Tibial nerve (tissue), 4 donors: ENCODE measurements around the gene FTSJ3. TPM values are rescaled to one million over a fixed set of nuclear protein-coding genes. Genes with fewer than 3 reads are reported as not detected.

Source experiments
- DNase-seq, 2 donors: peaks; one replicate each; pipeline ENCODE4 v3.0.0-alpha.2; 2019; ENCODE audit warnings: low spot score in 2 of 2
- H3K27ac ChIP-seq, 4 donors: fragments of 200-600 bp; sonication (generic) in 3 of 4; one replicate each; pipeline ENCODE4 v1.5.1; 2017 to 2019; ENCODE audit warnings: mild to moderate bottlenecking in 1 of 4
- H3K27me3 ChIP-seq, 2 donors: fragments of 200-600 bp; sonication (generic) in 1 of 2; one replicate each; pipeline versions ENCODE4 v1.5.1 to v1.6.0; 2017 to 2019
- H3K36me3 ChIP-seq, 3 donors: fragments of 200-600 bp; sonication (generic); one replicate each; pipeline ENCODE4 v1.5.1; 2018 to 2019
- H3K4me1 ChIP-seq, 4 donors: fragments of 200-600 bp; sonication (generic) in 3 of 4; one replicate each; pipeline ENCODE4 v1.5.1; 2017 to 2019
- H3K4me3 ChIP-seq, 4 donors: fragments of 200-600 bp; sonication (generic) in 3 of 4; one replicate each; pipeline ENCODE4 v1.5.1; 2017 to 2019; ENCODE audit warnings: mild to moderate bottlenecking in 1 of 4, moderate library complexity in 1 of 4
- H3K9me3 ChIP-seq, 4 donors: fragments of 200-600 bp; sonication (generic) in 3 of 4; one replicate each; pipeline ENCODE4 v1.5.1; 2017 to 2019
- CTCF ChIP-seq, 5 experiments: fragments of 200-600 bp in 3 of 5; fragments of 450-650 bp in 2 of 5; sonication (generic) in 3 of 5; IDR thresholded peaks; one replicate each; pipeline ENCODE4 v1.5.1; 2016 to 2019; ENCODE audit warnings: antibody characterized with exemption in 5 of 5, mild to moderate bottlenecking in 3 of 5, moderate library complexity in 2 of 5
- EP300 ChIP-seq, 2 donors: sonication (generic); formaldehyde crosslinking; IDR thresholded peaks; one replicate each; pipeline ENCODE4 v1.6.1; 2017; ENCODE audit warnings: antibody characterized with exemption in 2 of 2, mild to moderate bottlenecking in 1 of 2
- POLR2A ChIP-seq, 2 donors: fragments of 450-650 bp; IDR thresholded peaks; one replicate each; pipeline ENCODE4 v1.6.1; 2017; ENCODE audit warnings: antibody characterized with exemption in 2 of 2, mild to moderate bottlenecking in 2 of 2, moderate library complexity in 2 of 2
- WGBS, 2 donors: methylation state at CpG; one replicate each; pipeline ENCODE4 v1.1.5; 2018; 5-methylcytosine and 5-hydroxymethylcytosine counted together
- total RNA-seq, 4 donors: library from RNA; depleted of rRNA; stranded (reverse); fragments of >200 nt; gene quantifications; one replicate each; pipeline ENCODE4 v1.1.0, GENCODE V29; 2016

The FTSJ3 gene
- total RNA-seq, 4 donors from 2014 or later, result 32.8 to 69.3 (median 43.2) TPM

- no peak for TF ChIP-seq CTCF (IDR thresholded peaks at IDR 0.05)
- no peaks in the 10 kb centered on the region for H3K27me3 ChIP-seq
- H3K36me3 ChIP-seq, result peaks cover 3 to 85% (median 49%) of the 10 kb centered on the region in 3 donors
- H3K4me3 ChIP-seq, result no peak overlapping the region
- 77 to 80% methylated on average over 13 to 14 of the region's 14 CpGs for WGBS, 2 donors
- H3K27ac ChIP-seq, result peak overlapping the region in 1 of 4 donors; percentile 31
- no peak for DNase-seq
- no peaks in the 10 kb centered on the region for H3K9me3 ChIP-seq
- H3K4me1 ChIP-seq, result peaks cover 6 to 54% (median 20%) of the 10 kb centered on the region in 4 donors
Observed at GRCh38 chr17:63833026-63833740, 5.7 kb upstream of the FTSJ3 start.

DNA sequence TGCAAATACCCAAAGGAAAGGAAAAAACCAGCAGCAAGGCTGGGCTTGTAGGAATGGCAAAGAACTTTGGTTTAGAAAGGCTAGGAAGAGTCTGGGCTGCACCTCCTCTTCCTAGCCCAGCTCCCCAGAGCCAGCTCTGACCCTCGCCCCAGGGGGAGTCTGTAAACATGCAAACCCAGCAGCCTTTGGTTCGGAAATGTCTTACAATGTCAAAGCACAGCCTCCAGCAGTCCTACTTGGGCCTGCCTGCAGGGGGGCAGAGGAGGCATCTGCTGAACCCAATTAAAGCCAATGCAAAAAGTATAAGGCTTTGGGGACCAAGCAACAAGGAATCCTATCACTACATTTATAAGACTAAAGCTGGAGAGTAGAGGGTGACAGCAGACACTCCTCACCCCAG, 5.0 kb upstream of the FTSJ3 start:
- no peaks in the 10 kb centered on the region for H3K9me3 ChIP-seq
- peaks cover 0 to 51% (median 16%) of the 10 kb centered on the region in 4 donors for H3K4me1 ChIP-seq
- no peaks in the 10 kb centered on the region for H3K27me3 ChIP-seq
- H3K36me3 ChIP-seq, result peaks cover 3 to 84% (median 49%) of the 10 kb centered on the region in 3 donors
- WGBS, 2 donors, result 56 to 63% methylated on average over 2 of the region's 2 CpGs
- no peak overlapping the region for H3K4me3 ChIP-seq
- no peak for DNase-seq
- H3K27ac ChIP-seq, result no peak overlapping the region
- TF ChIP-seq EP300 (IDR thresholded peaks at IDR 0.05) (no peak), POLR2A (IDR thresholded peaks at IDR 0.05) (no peak), CTCF (IDR thresholded peaks at IDR 0.05) (no peak)

- Histone ChIP-seq H3K4me3 (no peak overlapping the region), H3K36me3 (peaks cover 3 to 79% (median 49%) of the 10 kb centered on the region in 3 donors), H3K4me1 (peaks cover 0 to 46% (median 12%) of the 10 kb centered on the region in 4 donors), H3K27me3 (no peaks in the 10 kb centered on the region), H3K9me3 (no peaks in the 10 kb centered on the region), H3K27ac (no peak overlapping the region)
- no peak for DNase-seq
- no peak for TF ChIP-seq CTCF (IDR thresholded peaks at IDR 0.05)
- no peak for TF ChIP-seq POLR2A (IDR thresholded peaks at IDR 0.05)
- no peak for TF ChIP-seq EP300 (IDR thresholded peaks at IDR 0.05)
- WGBS, 2 donors, result 73 to 78% methylated on average over 5 of the region's 5 CpGs
Observed at GRCh38 chr17:63832014-63832413, 4.6 kb upstream of the FTSJ3 start.

DNA sequence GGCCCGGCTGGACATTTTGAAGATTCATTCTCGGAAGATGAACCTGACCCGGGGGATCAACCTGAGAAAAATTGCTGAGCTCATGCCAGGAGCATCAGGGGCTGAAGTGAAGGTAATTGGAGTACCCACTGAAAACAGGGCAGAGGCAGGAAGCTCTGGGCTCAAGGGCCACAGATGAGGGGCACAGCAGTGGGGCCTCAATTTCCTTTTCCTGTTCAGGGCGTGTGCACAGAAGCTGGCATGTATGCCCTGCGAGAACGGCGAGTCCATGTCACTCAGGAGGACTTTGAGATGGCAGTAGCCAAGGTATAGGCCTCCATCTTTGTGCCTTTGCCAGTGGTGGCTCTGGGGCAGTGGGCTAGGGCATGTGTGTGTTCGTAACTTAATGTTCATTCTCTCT, 4.0 kb upstream of the FTSJ3 start:
- Histone ChIP-seq H3K27me3 (no peaks in the 10 kb centered on the region), H3K4me1 (peaks cover 0 to 41% (median 12%) of the 10 kb centered on the region in 4 donors), H3K4me3 (no peak overlapping the region), H3K27ac (no peak overlapping the region), H3K36me3 (peaks cover 3 to 74% (median 49%) of the 10 kb centered on the region in 3 donors), H3K9me3 (no peaks in the 10 kb centered on the region)
- WGBS, 2 donors, result 69 to 71% methylated on average over 8 of the region's 8 CpGs
- DNase-seq, result no peak
- TF ChIP-seq CTCF (IDR thresholded peaks at IDR 0.05) (no peak), POLR2A (IDR thresholded peaks at IDR 0.05) (no peak), EP300 (IDR thresholded peaks at IDR 0.05) (no peak)

DNA sequence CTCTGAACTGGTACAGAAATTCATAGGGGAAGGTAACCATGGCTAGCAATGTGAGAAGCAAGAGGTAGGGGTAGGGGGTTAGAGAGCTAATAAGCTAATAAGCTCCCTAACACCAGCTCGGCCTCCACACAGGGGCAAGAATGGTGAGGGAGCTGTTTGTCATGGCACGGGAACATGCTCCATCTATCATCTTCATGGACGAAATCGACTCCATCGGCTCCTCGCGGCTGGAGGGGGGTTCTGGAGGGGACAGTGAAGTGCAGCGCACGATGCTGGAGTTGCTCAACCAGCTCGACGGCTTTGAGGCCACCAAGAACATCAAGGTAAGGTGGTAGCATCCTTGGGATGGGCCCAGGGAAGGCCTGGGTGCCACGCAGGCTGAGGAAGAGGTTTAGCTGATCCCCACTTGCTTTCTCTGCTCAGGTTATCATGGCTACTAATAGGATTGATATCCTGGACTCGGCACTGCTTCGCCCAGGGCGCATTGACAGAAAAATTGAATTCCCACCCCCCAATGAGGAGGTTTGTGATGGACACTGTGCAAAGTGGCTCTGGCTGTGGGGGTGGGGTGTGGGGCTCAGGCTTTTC, 3.5 kb upstream of the FTSJ3 start:
- no peak for DNase-seq
- H3K27me3 ChIP-seq, result no peaks in the 10 kb centered on the region
- H3K27ac ChIP-seq, result peak overlapping the region in 1 of 4 donors; percentile 94
- H3K4me3 ChIP-seq, result no peak overlapping the region
- TF ChIP-seq POLR2A (IDR thresholded peaks at IDR 0.05) (no peak), EP300 (IDR thresholded peaks at IDR 0.05) (no peak), CTCF (IDR thresholded peaks at IDR 0.05) (no peak)
- peaks cover 0 to 46% (median 16%) of the 10 kb centered on the region in 4 donors for H3K4me1 ChIP-seq
- 82 to 91% methylated on average over 15 of the region's 15 CpGs for WGBS, 2 donors
- peaks cover 3 to 71% (median 48%) of the 10 kb centered on the region in 3 donors for H3K36me3 ChIP-seq
- no peaks in the 10 kb centered on the region for H3K9me3 ChIP-seq
